IMR-90 (cell line): ENCODE results near the gene RNASE7. TPM values are rescaled to one million over a fixed set of nuclear protein-coding genes. Genes with fewer than 3 reads are reported as not detected.

ENCODE experiments used
- ATAC-seq: fragments of 200-7000 bp; cut with Tn5 transposase; 2 replicates; pipeline ENCODE4 v1.9.1; 2020; ENCODE audit warnings: low read depth, mild to moderate bottlenecking, moderate library complexity
- BruUV-seq: library from RNA; stranded (reverse); fragments of 400-500 nt; replicated peaks from 2 replicates; lab custom pipeline; 2021; lab: Mats Ljungman, UMichigan
- CTCF ChIA-PET: fragments of 300-600 bp; formaldehyde crosslinking; extraction: SDS; loops from one replicate; lab custom pipeline; 2021; ENCODE audit warnings: antibody characterized with exemption; lab: Yijun Ruan, JAX
- POLR2A ChIA-PET: fragments of 300-600 bp; sonication (Branson Sonifier 250); formaldehyde crosslinking; loops from one replicate; lab custom pipeline; 2022; ENCODE audit warnings: antibody characterized with exemption; ENCODE audit not compliant: unreplicated experiment; lab: Charles Lee
- DNase-seq: peaks from one replicate; pipeline ENCODE4 v3.0.0; 2013
- H2AFZ ChIP-seq: replicated peaks from 2 replicates; pipeline ENCODE3; 2013; ENCODE audit warnings: low read length, mild to moderate bottlenecking; ENCODE audit not compliant: poor library complexity
- H2AK5ac ChIP-seq: 2 replicates; pipeline ENCODE4 v1.6.1; 2013; ENCODE audit warnings: low read depth, low read length, inconsistent platforms
- H2AK9ac ChIP-seq: replicated peaks from 2 replicates; pipeline ENCODE3; 2013; ENCODE audit warnings: mild to moderate bottlenecking, low read depth, low read length, moderate library complexity; ENCODE audit not compliant: poor library complexity
- H2BK120ac ChIP-seq: 2 replicates; pipeline ENCODE4 v1.6.1; 2013; ENCODE audit warnings: low read depth, low read length, inconsistent platforms
- H2BK15ac ChIP-seq: 3 replicates; pipeline ENCODE4 v1.6.1; 2013; ENCODE audit warnings: low read depth, low read length, inconsistent platforms
- H2BK20ac ChIP-seq: 2 replicates; pipeline ENCODE4 v1.6.1; 2013; ENCODE audit warnings: low read depth, mild to moderate bottlenecking, inconsistent platforms, low read length, moderate library complexity
- H2BK5ac ChIP-seq: 2 replicates; pipeline ENCODE4 v1.6.1; 2013; ENCODE audit warnings: mild to moderate bottlenecking, low read depth, low read length, inconsistent platforms; ENCODE audit not compliant: poor library complexity, severe bottlenecking
- H3K14ac ChIP-seq: replicated peaks from 2 replicates; pipeline ENCODE4 v1.6.1; 2013; ENCODE audit warnings: low read depth, low read length, inconsistent platforms
- H3K18ac ChIP-seq: 2 replicates; pipeline ENCODE4 v1.6.1; 2013; ENCODE audit warnings: low read depth, low read length, control low read depth
- H3K23ac ChIP-seq: 2 replicates; pipeline ENCODE4 v1.6.1; 2013; ENCODE audit warnings: low read depth, low read length, inconsistent platforms
- H3K27ac ChIP-seq: 2 replicates; pipeline ENCODE4 v1.5.1; 2013; ENCODE audit warnings: mild to moderate bottlenecking, control low read depth, low read length; ENCODE audit not compliant: insufficient read depth
- H3K27me3 ChIP-seq: 2 replicates; pipeline ENCODE4 v1.6.1; 2013; ENCODE audit warnings: low read length; ENCODE audit not compliant: control insufficient read depth, insufficient read depth
- H3K36me3 ChIP-seq: 2 replicates; pipeline ENCODE4 v1.6.1; 2013; ENCODE audit warnings: low read length, mixed read lengths; ENCODE audit not compliant: control insufficient read depth, insufficient read depth
- H3K4ac ChIP-seq: 2 replicates; pipeline ENCODE4 v1.6.1; 2013; ENCODE audit warnings: low read depth, low read length, inconsistent platforms
- H3K4me1 ChIP-seq: 2 replicates; pipeline ENCODE4 v1.6.1; 2013; ENCODE audit warnings: low read length, mixed read lengths; ENCODE audit not compliant: control insufficient read depth, insufficient read depth
- H3K4me2 ChIP-seq: 2 replicates; pipeline ENCODE4 v1.6.1; 2013; ENCODE audit warnings: low read depth, mild to moderate bottlenecking, control low read depth, low read length, moderate library complexity
- H3K4me3 ChIP-seq: 2 replicates; pipeline ENCODE4 v1.5.1; 2013; ENCODE audit warnings: low read depth, mild to moderate bottlenecking, control low read depth, low read length, moderate library complexity; ENCODE audit not compliant: insufficient read depth
- H3K56ac ChIP-seq: 2 replicates; pipeline ENCODE4 v1.6.1; 2013; ENCODE audit warnings: low read length, inconsistent platforms; ENCODE audit not compliant: insufficient read depth; ENCODE audit errors: extremely low read depth
- H3K79me1 ChIP-seq, 2 experiments: 2 replicates each; pipeline ENCODE4 v1.6.1; 2013; ENCODE audit warnings: low read length in 2 of 2, inconsistent platforms in 1 of 2, low read depth in 1 of 2
- H3K9ac ChIP-seq: 2 replicates; pipeline ENCODE4 v1.6.1; 2013; ENCODE audit warnings: low read depth, low read length, control low read depth
- H3K9me1 ChIP-seq: 2 replicates; pipeline ENCODE4 v1.6.1; 2013; ENCODE audit warnings: low read length, inconsistent platforms; ENCODE audit not compliant: insufficient read depth
- H3K9me3 ChIP-seq: 2 replicates; pipeline ENCODE4 v1.6.1; 2013; ENCODE audit warnings: low read length; ENCODE audit not compliant: control insufficient read depth, insufficient read depth
- H4K20me1 ChIP-seq: 2 replicates; pipeline ENCODE4 v1.6.1; 2013; ENCODE audit warnings: low read length, inconsistent platforms; ENCODE audit not compliant: insufficient read depth
- H4K5ac ChIP-seq: 2 replicates; pipeline ENCODE4 v1.6.1; 2013; ENCODE audit warnings: mild to moderate bottlenecking, low read depth, low read length, control low read depth
- H4K8ac ChIP-seq, 2 experiments: 2 replicates each; pipeline ENCODE4 v1.6.1; 2013; ENCODE audit warnings: low read depth in 2 of 2, low read length in 2 of 2, control low read depth in 1 of 2, inconsistent platforms in 1 of 2
- H4K91ac ChIP-seq: 2 replicates; pipeline ENCODE4 v1.6.1; 2013; ENCODE audit warnings: low read depth, low read length, inconsistent platforms; ENCODE audit not compliant: insufficient read depth
- MAFK ChIP-seq: IDR thresholded peaks from 2 replicates; pipeline ENCODE4 v1.6.1; 2012; ENCODE audit warnings: low read depth, low read length, improper control_type of control experiment
- POLR2A ChIP-seq: IDR thresholded peaks from 2 replicates; pipeline ENCODE4 v1.6.1; 2012; ENCODE audit warnings: mild to moderate bottlenecking, low read depth, low read length
- WGBS, 2 experiments: methylation state at CpG; one replicate each; pipeline versions ENCODE4 v1.1.5 to v1.1.7; 2013; ENCODE audit warnings: missing lambda C conversion rate in 2 of 2; ENCODE audit not compliant: insufficient read length in 1 of 2; ENCODE audit errors: extremely low coverage in 2 of 2; 5-methylcytosine and 5-hydroxymethylcytosine counted together
- dilution Hi-C: fragments of 300-500 bp; cut with HindIII; formaldehyde crosslinking; loops from one replicate; pipeline ENCODE4 v1.14.3; 2018; ENCODE audit warnings: low sequenced_read_pairs; ENCODE audit not compliant: unreplicated experiment
- in situ Hi-C: fragments of 300-500 bp; cut with MboI; formaldehyde crosslinking; loops from 3 replicates; pipeline ENCODE4 v1.14.3; 2019; ENCODE audit warnings: low sequenced_read_pairs, inconsistent platforms, mixed read lengths
- intact Hi-C: fragments of 100-400 bp; cut with micrococcal nuclease; formaldehyde crosslinking; loops from 2 replicates; pipeline ENCODE4 v1.10.0; 2022
- polyA plus RNA-seq, 3 experiments: library from polyadenylated mRNA; depleted of rRNA; stranded (reverse); fragments of >200 nt; gene quantifications; 2 replicates each; pipeline ENCODE4 v1.2.3, GENCODE V29; 2012; ENCODE audit warnings: low replicate concordance in 1 of 3
- total RNA-seq: library from RNA; depleted of rRNA; stranded (reverse); fragments of >200 nt; gene quantifications from 2 replicates; pipeline ENCODE4 v1.2.3, GENCODE V29; 2012

RNASE7 gene
- total and polyA plus RNA-seq, 2 of the 4 experiments (the other 2 are of a cell fraction): not detected

DNA sequence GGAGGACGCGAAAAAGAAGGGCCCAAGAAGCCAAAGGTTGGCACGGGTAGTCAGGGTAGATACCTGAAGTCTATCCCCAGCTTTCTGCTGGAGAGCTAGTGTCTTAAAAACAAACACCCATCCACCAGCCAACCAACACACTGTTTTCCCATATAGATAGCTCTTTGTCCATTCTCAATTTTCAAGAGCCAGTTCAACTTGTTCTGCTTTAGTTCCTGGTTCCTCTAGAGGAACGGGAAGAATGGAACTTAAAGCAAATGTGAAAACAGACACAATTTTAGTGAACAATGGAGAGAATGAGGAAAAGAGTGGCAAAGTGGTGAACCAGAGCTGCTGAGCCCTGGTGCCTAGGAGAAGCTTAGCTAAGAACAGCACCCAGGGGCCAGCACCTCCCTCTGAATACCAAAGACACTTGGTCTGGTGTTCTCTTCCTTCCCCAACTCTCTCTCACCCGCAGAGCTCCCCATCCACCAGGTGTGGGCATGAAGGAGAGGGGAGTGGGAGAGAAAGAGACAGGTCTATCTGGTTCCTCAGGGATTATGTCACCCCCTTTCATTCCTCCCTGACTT is 21.1 kb upstream of the RNASE7 start:
- no peak overlapping the region for H3K23ac ChIP-seq
- H3K18ac ChIP-seq: no peak overlapping the region
- no peak overlapping the region for H2BK20ac ChIP-seq
- no peak overlapping the region for H3K14ac ChIP-seq
- H3K56ac ChIP-seq: no peak overlapping the region
- DNase-seq (no peak), ATAC-seq (no peak)
- H3K4me1 ChIP-seq: no peaks in the 10 kb centered on the region
- H2AFZ ChIP-seq: no peak overlapping the region
- H3K27ac ChIP-seq: no peak overlapping the region
- no peak overlapping the region for H2AK5ac ChIP-seq
- CTCF ChIA-PET: interaction anchor here (0.7 to 0.8 kb wide), 2 partner anchors 16 to 84 kb away, joined by 3 read pairs; no protein-coding TSS in a partner anchor
- H3K9me3 ChIP-seq: no peaks in the 10 kb centered on the region
- H4K20me1 ChIP-seq: no peaks in the 10 kb centered on the region
- intact Hi-C loops: no loop called here
- H3K36me3 ChIP-seq: no peaks in the 10 kb centered on the region
- no peak overlapping the region for H3K4me2 ChIP-seq
- no peak overlapping the region for H3K9ac ChIP-seq
- H2BK120ac ChIP-seq: no peak overlapping the region
- dilution Hi-C loops: no loop called here
- no peak overlapping the region for H2BK5ac ChIP-seq
- TF ChIP-seq POLR2A (no peak), MAFK (no peak)
- no TSS peak for BruUV-seq
- H4K5ac ChIP-seq: no peak overlapping the region
- 84% methylated on average over 3 of the region's 5 CpGs; no CpG with 5 or more reads in 1 of the 2 experiments for WGBS, 2 experiments
- H2BK15ac ChIP-seq: no peak overlapping the region
- H3K79me1 ChIP-seq: no peaks in the 10 kb centered on the region
- H3K9me1 ChIP-seq: no peaks in the 10 kb centered on the region
- H3K27me3 ChIP-seq: peaks cover 58% of the 10 kb centered on the region
- H3K4ac ChIP-seq: no peak overlapping the region
- in situ Hi-C loops: no loop called here
- POLR2A ChIA-PET: no interaction called here
- no peak overlapping the region for H2AK9ac ChIP-seq
- no peak overlapping the region for H4K91ac ChIP-seq
- no peak overlapping the region for H3K4me3 ChIP-seq
- no peak overlapping the region for H4K8ac ChIP-seq
